IMR-90 (cell line): Measurements from ENCODE around the gene ZNF274. TPM values are rescaled to one million over a fixed set of nuclear protein-coding genes. Genes with fewer than 3 reads are reported as not detected.

Source experiments
- ATAC-seq: fragments of 200-7000 bp; cut with Tn5 transposase; 2 replicates; pipeline ENCODE4 v1.9.1; 2020; ENCODE audit warnings: low read depth, mild to moderate bottlenecking, moderate library complexity
- BruUV-seq: library from RNA; stranded (reverse); fragments of 400-500 nt; replicated peaks from 2 replicates; lab custom pipeline; 2021; lab: Mats Ljungman, UMichigan
- CTCF ChIA-PET: fragments of 300-600 bp; formaldehyde crosslinking; extraction: SDS; loops from one replicate; lab custom pipeline; 2021; ENCODE audit warnings: antibody characterized with exemption; lab: Yijun Ruan, JAX
- POLR2A ChIA-PET: fragments of 300-600 bp; sonication (Branson Sonifier 250); formaldehyde crosslinking; loops from one replicate; lab custom pipeline; 2022; ENCODE audit warnings: antibody characterized with exemption; ENCODE audit not compliant: unreplicated experiment; lab: Charles Lee
- DNase-seq: peaks from one replicate; pipeline ENCODE4 v3.0.0; 2013
- H2AFZ ChIP-seq: replicated peaks from 2 replicates; pipeline ENCODE3; 2013; ENCODE audit warnings: low read length, mild to moderate bottlenecking; ENCODE audit not compliant: poor library complexity
- H2AK5ac ChIP-seq: 2 replicates; pipeline ENCODE4 v1.6.1; 2013; ENCODE audit warnings: low read depth, low read length, inconsistent platforms
- H2AK9ac ChIP-seq: replicated peaks from 2 replicates; pipeline ENCODE3; 2013; ENCODE audit warnings: mild to moderate bottlenecking, low read depth, low read length, moderate library complexity; ENCODE audit not compliant: poor library complexity
- H2BK120ac ChIP-seq: 2 replicates; pipeline ENCODE4 v1.6.1; 2013; ENCODE audit warnings: low read depth, low read length, inconsistent platforms
- H2BK15ac ChIP-seq: 3 replicates; pipeline ENCODE4 v1.6.1; 2013; ENCODE audit warnings: low read depth, low read length, inconsistent platforms
- H2BK20ac ChIP-seq: 2 replicates; pipeline ENCODE4 v1.6.1; 2013; ENCODE audit warnings: low read depth, mild to moderate bottlenecking, inconsistent platforms, low read length, moderate library complexity
- H2BK5ac ChIP-seq: 2 replicates; pipeline ENCODE4 v1.6.1; 2013; ENCODE audit warnings: mild to moderate bottlenecking, low read depth, low read length, inconsistent platforms; ENCODE audit not compliant: poor library complexity, severe bottlenecking
- H3K14ac ChIP-seq: replicated peaks from 2 replicates; pipeline ENCODE4 v1.6.1; 2013; ENCODE audit warnings: low read depth, low read length, inconsistent platforms
- H3K18ac ChIP-seq: 2 replicates; pipeline ENCODE4 v1.6.1; 2013; ENCODE audit warnings: low read depth, low read length, control low read depth
- H3K23ac ChIP-seq: 2 replicates; pipeline ENCODE4 v1.6.1; 2013; ENCODE audit warnings: low read depth, low read length, inconsistent platforms
- H3K27ac ChIP-seq: 2 replicates; pipeline ENCODE4 v1.5.1; 2013; ENCODE audit warnings: mild to moderate bottlenecking, control low read depth, low read length; ENCODE audit not compliant: insufficient read depth
- H3K27me3 ChIP-seq: 2 replicates; pipeline ENCODE4 v1.6.1; 2013; ENCODE audit warnings: low read length; ENCODE audit not compliant: control insufficient read depth, insufficient read depth
- H3K36me3 ChIP-seq: 2 replicates; pipeline ENCODE4 v1.6.1; 2013; ENCODE audit warnings: low read length, mixed read lengths; ENCODE audit not compliant: control insufficient read depth, insufficient read depth
- H3K4ac ChIP-seq: 2 replicates; pipeline ENCODE4 v1.6.1; 2013; ENCODE audit warnings: low read depth, low read length, inconsistent platforms
- H3K4me1 ChIP-seq: 2 replicates; pipeline ENCODE4 v1.6.1; 2013; ENCODE audit warnings: low read length, mixed read lengths; ENCODE audit not compliant: control insufficient read depth, insufficient read depth
- H3K4me2 ChIP-seq: 2 replicates; pipeline ENCODE4 v1.6.1; 2013; ENCODE audit warnings: low read depth, mild to moderate bottlenecking, control low read depth, low read length, moderate library complexity
- H3K4me3 ChIP-seq: 2 replicates; pipeline ENCODE4 v1.5.1; 2013; ENCODE audit warnings: low read depth, mild to moderate bottlenecking, control low read depth, low read length, moderate library complexity; ENCODE audit not compliant: insufficient read depth
- H3K56ac ChIP-seq: 2 replicates; pipeline ENCODE4 v1.6.1; 2013; ENCODE audit warnings: low read length, inconsistent platforms; ENCODE audit not compliant: insufficient read depth; ENCODE audit errors: extremely low read depth
- H3K79me1 ChIP-seq, 2 experiments: 2 replicates each; pipeline ENCODE4 v1.6.1; 2013; ENCODE audit warnings: low read length in 2 of 2, inconsistent platforms in 1 of 2, low read depth in 1 of 2
- H3K9ac ChIP-seq: 2 replicates; pipeline ENCODE4 v1.6.1; 2013; ENCODE audit warnings: low read depth, low read length, control low read depth
- H3K9me1 ChIP-seq: 2 replicates; pipeline ENCODE4 v1.6.1; 2013; ENCODE audit warnings: low read length, inconsistent platforms; ENCODE audit not compliant: insufficient read depth
- H3K9me3 ChIP-seq: 2 replicates; pipeline ENCODE4 v1.6.1; 2013; ENCODE audit warnings: low read length; ENCODE audit not compliant: control insufficient read depth, insufficient read depth
- H4K20me1 ChIP-seq: 2 replicates; pipeline ENCODE4 v1.6.1; 2013; ENCODE audit warnings: low read length, inconsistent platforms; ENCODE audit not compliant: insufficient read depth
- H4K5ac ChIP-seq: 2 replicates; pipeline ENCODE4 v1.6.1; 2013; ENCODE audit warnings: mild to moderate bottlenecking, low read depth, low read length, control low read depth
- H4K8ac ChIP-seq, 2 experiments: 2 replicates each; pipeline ENCODE4 v1.6.1; 2013; ENCODE audit warnings: low read depth in 2 of 2, low read length in 2 of 2, control low read depth in 1 of 2, inconsistent platforms in 1 of 2
- H4K91ac ChIP-seq: 2 replicates; pipeline ENCODE4 v1.6.1; 2013; ENCODE audit warnings: low read depth, low read length, inconsistent platforms; ENCODE audit not compliant: insufficient read depth
- RCOR1 ChIP-seq: IDR thresholded peaks from 2 replicates; pipeline ENCODE4 v1.6.1; 2012; ENCODE audit warnings: mild to moderate bottlenecking, low read length, improper control_type of control experiment; ENCODE audit not compliant: insufficient replicate concordance
- WGBS, 2 experiments: methylation state at CpG; one replicate each; pipeline versions ENCODE4 v1.1.5 to v1.1.7; 2013; ENCODE audit warnings: missing lambda C conversion rate in 2 of 2; ENCODE audit not compliant: insufficient read length in 1 of 2; ENCODE audit errors: extremely low coverage in 2 of 2; 5-methylcytosine and 5-hydroxymethylcytosine counted together
- dilution Hi-C: fragments of 300-500 bp; cut with HindIII; formaldehyde crosslinking; loops from one replicate; pipeline ENCODE4 v1.14.3; 2018; ENCODE audit warnings: low sequenced_read_pairs; ENCODE audit not compliant: unreplicated experiment
- in situ Hi-C: fragments of 300-500 bp; cut with MboI; formaldehyde crosslinking; loops from 3 replicates; pipeline ENCODE4 v1.14.3; 2019; ENCODE audit warnings: low sequenced_read_pairs, inconsistent platforms, mixed read lengths
- intact Hi-C: fragments of 100-400 bp; cut with micrococcal nuclease; formaldehyde crosslinking; loops from 2 replicates; pipeline ENCODE4 v1.10.0; 2022
- polyA plus RNA-seq, 3 experiments: library from polyadenylated mRNA; depleted of rRNA; stranded (reverse); fragments of >200 nt; gene quantifications; 2 replicates each; pipeline ENCODE4 v1.2.3, GENCODE V29; 2012; ENCODE audit warnings: low replicate concordance in 1 of 3
- total RNA-seq: library from RNA; depleted of rRNA; stranded (reverse); fragments of >200 nt; gene quantifications from 2 replicates; pipeline ENCODE4 v1.2.3, GENCODE V29; 2012

ZNF274 gene
- total and polyA plus RNA-seq, 2 of the 4 experiments (the other 2 are of a cell fraction), result 12.1 to 15.2 TPM

DNA sequence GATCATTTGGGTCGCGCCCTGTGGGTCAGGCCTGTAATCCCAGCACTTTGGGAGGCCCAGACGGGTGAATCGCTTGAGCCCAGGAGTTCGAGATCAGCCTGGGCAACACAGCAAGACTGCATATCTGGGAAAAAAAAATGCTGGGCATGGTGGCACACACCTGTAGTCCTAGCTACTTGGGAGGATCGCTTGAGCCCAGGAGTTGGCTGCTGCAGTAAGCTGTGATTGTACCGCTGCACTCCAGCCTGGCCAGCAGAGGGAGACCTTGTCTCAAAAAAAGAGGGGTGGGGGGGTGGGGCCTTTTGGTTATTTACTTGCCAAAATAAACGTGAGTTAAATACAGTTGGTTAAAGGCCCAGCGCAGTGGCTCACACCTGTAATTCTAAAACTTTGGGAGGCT is 36.0 kb downstream of the ZNF274 start:
- TF ChIP-seq RCOR1, result no peak
- Histone ChIP-seq H3K79me1 (no peaks in the 10 kb centered on the region), H3K14ac (no peak overlapping the region), H4K91ac (no peak overlapping the region), H3K23ac (no peak overlapping the region), H3K18ac (no peak overlapping the region), H3K9me3 (peaks cover 56% of the 10 kb centered on the region), H3K4me2 (no peak overlapping the region), H2BK120ac (no peak overlapping the region), H2BK20ac (no peak overlapping the region), H2AK5ac (no peak overlapping the region), H3K36me3 (peaks cover 3% of the 10 kb centered on the region), H3K4ac (no peak overlapping the region), H2BK15ac (no peak overlapping the region), H3K56ac (no peak overlapping the region), H4K8ac (no peak overlapping the region), H3K27ac (no peak overlapping the region), H3K9ac (no peak overlapping the region), H3K9me1 (no peaks in the 10 kb centered on the region), H3K4me1 (no peaks in the 10 kb centered on the region), H2AFZ (no peak overlapping the region), H2BK5ac (no peak overlapping the region), H4K5ac (no peak overlapping the region), H2AK9ac (no peak overlapping the region), H3K4me3 (no peak overlapping the region), H4K20me1 (no peaks in the 10 kb centered on the region), H3K27me3 (no peaks in the 10 kb centered on the region)
- dilution Hi-C loops (no loop called here), intact Hi-C loops (no loop called here), in situ Hi-C loops (no loop called here)
- CTCF ChIA-PET, result no interaction called here
- WGBS, 2 experiments, result 31% methylated on average over 3 of the region's 9 CpGs; no CpG with 5 or more reads in 1 of the 2 experiments
- DNase-seq (no peak), ATAC-seq (no peak)
- BruUV-seq, result no TSS peak
- POLR2A ChIA-PET, result no interaction called here
